HG03457 (cell line): ENCODE data around the gene FASTK.

Source experiments
- ATAC-seq: cut with Tn5 transposase; IDR thresholded peaks from one replicate; pipeline ENCODE4 v1.9.1; 2021; ENCODE audit warnings: moderate number of reproducible peaks; ENCODE audit not compliant: unreplicated experiment

FASTK gene

DNA sequence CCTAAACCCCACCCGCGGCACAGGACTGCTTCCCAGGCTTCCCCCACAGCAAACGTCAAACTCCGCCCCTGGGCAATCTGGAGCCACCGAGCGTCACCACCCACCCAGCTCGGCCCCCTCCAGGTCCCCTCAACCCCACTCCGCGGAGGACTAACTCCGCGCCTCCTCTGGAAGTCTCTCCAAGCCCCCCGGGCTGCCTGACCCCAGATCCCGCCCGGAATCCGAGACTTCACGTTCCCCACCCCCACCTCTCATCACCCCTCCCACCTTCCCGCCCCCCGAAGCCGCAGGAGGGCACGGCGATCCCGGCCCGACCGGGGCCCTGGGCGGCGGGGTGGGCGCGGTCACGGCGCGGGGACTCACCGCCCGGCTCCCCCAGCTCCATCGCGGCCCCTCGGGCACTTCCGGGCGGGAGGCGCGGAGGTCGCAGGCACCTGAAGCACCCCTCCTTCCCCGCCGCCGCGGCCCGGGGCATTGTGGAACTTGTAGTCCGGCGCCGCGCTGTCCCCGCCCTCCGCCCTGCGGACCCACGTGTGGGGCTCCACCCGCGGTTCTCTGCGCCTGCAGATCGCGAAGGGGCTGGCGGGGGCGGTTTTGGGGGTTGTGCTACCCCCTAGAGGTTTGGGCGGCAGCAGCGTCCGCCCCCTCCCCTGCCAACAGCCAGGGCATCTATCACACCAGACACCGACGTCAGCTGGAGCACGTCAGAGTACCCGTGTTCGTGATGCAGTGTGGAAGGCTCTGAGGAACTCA is 2.6 kb upstream of the FASTK start, which contains the start of gene TMUB1:
Gene TMUB1, minus strand, starts transcription at position 423 of the 753 bp plus-strand sequence. CDS start 930 bp downstream, outside the sequence.
- ATAC-seq, result peak; percentile 35

DNA sequence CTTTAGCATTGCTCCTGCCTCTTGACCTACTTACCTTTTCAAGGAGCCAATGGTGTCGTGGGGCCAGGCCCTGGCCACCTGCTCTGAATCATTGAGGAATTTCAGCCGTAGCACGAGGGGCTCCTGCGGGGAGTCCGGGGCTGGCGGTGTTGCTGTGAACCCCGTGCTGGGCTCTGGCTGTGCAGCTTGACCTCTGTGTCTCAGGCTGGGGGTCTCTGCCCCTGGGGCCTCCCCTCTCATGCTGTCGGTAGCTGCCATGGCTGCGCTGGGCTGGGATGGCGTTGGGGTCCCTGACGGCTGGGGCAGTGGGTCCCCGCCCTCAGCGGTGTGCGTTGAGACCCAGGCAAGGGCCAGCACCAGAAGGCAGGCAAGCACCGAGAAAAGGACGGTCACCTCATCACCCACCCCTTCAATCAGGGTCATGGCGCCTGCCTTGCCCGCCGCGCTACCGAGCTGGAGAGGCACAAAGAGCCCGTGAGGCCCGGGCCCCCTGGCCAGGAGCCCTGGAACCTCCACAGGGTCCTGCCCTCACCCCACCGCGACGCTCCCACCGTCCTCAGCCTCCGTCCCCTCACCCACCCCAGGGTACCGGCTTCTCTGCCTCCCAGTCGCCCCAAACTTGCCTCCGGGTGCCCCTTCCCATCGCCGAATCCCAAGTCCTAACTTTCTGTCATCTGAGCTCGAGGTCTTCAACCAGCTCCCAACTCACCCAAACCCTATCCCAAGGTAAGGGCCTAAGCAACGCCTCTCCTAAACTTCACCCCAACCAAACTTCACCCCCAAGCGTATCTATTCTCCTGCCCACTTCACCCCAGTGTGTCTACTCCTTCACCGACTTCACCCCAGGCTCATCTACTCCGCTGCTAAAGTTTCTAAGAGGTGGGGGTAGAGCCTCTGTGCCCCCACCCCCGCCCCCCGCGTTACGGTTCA is 1.8 kb upstream of the FASTK start:
- no peak for ATAC-seq

DNA sequence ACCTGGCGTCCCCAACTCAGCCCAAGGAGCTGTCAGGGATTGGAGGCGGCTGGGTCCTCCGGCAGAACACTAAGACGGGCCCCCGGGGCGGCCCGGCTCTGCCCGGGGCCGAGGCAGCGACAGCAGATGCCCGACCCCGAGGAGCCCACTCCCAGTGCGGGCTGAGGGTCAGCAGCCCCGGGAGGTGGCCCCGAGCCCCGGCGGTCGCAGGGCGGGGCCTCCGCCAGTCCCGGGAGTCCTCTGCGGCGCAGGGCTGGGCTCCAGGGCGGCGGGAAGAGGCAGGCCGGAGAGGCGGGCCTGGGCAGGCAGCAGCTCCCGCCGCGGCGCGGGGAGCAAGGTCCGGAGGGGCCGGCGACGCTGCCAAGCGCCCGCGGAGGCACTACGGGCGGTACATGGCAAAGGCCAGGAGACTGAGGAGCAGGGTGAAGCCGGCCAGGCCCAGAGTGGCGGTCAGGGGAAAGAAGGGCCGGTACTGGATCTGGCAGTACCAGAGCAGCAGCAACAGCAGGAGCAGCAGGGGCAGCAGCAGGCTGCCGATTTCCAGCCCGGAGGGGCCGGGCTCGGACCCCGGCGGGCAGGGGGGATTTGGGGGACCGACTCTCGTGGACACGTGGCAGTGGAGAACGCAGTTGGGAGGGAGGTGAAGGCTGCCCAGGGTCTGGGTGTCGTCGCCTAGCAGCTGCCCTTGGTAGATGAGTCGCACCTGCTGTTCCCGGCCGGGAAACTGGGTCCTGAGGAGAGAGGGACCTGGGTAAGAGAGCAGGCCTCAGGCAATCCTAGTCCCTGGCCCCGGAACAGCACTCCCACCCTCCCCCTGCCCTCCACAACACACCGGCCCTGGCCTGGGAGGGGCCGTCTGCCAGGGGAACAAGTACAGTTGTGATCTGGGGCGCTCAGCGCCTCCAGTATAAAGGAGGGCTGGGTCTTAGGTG is 827 bp upstream of the FASTK start:
- no peak for ATAC-seq

DNA sequence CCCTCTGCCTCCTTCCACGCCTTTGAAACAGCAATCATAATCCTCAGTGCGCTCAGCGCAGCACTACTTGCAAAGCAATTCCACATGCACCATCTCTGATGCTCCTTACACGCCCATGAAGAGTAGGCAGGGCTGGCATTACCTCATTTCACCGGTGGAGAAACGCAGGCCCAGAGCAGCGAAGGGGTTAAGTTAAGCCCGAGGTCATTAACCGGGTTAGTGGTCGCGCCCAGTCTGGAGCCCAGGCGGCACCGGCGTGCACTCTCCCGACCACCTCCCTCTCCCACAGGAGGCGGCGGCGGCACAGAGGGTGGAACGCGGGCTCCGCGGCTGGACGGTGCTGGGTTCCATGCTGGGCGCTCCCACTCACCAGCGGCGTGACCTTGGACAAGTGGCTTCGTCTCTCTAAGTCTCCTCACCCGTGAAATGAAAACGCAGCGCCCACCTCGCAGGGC is 515 bp downstream of the FASTK start:
- no peak for ATAC-seq

DNA sequence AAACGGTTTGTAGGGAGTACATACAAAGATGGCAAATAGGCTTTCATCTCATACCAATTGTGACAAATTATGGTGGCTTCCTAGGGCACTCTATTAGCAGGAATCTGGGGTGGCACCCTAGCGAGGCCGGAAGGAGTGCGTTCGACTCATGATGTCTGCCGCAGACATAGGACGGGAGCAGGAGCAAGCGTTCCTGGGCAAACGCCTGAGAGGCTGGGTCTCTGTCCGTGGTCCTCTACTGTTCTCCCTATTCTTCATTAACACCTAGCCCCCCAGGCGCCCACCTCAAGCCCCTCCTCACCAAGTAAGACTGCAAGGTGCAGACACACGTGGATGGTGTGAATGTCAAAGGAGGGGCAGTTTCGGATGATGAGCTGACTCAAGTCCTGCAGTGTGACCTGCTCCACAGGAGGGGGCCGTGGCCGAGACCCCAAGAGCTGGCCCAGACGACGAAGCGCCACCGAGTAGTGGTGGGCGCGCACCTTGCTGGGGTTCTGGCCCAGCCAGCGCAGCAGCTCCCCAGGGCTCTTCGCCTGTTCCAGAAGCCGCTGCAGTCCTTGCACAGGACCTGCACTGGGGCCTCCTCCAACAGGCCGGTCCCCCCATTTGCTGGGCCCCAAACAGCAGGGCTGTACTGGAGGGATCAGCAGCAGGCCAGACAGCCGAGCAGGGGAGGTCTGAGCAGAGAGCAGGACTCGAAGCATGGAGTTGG is 1.3 kb downstream of the FASTK start:
- no peak for ATAC-seq

DNA sequence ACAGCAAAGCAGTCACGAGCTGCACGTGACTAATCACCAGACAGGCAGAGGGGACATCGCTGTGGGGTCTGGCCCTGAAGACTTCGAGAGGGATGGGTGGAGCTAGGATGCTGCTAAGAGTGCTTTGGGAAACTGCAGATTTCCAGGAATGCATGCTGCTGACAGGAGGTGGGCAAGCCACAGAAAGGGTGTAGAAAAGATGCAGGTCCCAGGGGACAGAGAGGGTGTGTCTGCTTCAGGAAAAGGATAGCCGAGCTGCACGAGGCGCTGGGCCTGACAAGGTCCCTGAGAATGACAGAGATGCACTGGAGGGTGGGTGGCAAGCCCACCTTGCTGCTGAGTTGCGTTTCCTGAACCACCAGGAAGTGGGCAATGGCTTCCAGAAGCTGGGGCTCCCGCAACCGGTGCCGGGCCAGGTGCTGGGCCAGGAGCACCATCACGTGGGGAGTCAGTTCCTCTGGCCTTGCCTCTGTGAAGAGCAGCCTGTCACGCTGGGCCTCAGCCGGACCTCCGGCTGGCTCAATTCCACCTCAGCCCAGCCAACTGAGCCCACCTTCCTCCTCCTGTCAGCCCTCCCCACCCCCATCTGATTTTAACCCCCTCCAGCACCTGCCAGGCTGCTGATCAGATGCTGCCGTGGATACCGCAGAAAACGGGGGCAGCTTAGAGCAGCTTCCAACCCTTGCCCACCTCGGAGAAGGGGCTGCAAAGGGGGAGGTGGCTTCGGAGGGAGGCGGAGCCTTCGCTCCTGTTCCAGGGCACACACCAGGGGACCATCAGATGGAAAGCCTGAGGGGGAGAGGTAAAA is 2.2 kb downstream of the FASTK start:
- no peak for ATAC-seq

DNA sequence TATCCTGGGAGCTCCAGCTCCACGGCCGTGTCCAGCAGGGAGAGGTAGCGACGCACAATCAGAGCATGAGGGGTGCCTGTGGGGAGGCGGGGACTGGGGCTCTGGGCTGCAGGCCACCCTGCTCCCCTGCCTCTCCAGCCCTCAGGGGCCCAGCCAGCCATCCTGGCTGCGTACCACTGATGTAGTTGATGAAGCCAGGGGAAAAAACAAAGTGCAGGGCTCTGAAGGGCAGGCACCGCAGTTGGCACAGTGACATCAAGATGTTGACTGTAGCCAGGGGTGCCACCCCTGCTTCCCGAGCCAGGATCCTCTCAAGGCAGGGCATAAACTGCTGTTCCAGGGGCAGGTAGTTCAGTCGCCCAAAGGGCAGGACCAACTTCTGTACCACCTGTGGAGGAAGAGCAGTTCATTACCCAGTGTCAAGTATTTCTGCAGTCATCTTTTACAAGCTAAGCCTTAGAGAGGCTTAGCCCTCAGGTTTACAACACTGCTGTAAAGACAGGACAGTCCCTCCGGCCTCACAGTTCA is 2.8 kb downstream of the FASTK start:
- ATAC-seq, result no peak

DNA sequence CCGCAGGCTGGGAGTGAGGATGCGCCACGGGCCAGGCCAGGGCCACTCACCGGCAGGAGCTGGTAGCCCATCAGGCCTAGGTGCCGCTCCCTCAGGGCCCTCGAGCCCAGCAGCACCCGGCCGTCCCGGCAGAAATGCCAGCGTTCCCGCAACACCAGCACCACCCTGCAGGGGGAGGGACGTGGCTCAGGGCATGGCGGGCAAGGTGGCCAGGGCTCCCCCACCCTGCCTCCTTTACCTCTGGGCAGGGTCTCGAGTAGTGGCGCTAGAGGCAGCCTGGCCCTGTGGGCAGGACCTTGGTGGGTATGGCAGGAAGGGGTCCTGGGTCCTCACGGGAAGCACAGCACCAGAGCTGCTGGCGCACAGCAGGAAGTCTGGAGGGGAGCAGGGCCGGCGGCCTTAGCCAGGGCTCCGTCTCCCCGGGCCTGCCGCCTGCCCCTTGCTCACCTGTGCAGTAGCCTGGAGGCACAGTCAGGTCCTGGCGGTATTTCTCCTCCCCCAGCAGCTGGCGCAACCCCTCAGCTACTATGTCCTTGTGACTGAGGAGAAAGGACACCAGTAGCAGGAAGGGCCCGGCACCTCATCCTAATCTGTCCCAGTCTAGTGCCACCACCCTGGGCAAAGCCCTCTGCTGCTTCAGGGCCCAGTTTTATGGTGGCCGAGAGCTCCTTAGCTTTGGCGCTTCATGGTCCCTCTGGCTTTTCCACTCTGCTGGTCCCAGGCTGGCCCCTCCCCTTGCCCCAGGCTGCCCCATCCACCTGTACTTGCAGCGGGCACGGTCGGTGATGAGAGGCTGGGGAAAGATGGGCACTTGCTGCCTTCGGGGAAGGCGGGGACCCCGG is 3.5 kb downstream of the FASTK start:
- ATAC-seq, result no peak

DNA sequence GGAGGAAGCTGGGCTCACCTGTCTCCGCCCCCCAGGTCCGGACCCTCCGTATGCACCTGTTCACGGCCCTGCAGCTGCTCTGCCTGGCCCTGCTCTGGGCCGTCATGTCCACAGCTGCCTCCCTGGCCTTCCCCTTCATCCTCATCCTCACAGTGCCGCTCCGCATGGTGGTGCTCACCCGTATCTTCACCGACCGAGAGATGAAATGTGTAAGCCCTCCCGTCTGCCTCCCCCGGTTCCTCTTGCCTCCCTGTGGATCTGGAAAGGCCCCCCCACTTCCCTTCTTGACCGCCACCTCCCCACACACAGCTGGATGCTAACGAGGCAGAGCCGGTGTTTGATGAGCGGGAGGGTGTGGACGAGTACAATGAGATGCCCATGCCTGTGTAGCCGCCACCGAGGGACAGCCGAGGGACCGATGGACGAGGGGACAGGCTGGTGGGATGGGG is 4.6 kb downstream of the FASTK start:
- ATAC-seq, result no peak

DNA sequence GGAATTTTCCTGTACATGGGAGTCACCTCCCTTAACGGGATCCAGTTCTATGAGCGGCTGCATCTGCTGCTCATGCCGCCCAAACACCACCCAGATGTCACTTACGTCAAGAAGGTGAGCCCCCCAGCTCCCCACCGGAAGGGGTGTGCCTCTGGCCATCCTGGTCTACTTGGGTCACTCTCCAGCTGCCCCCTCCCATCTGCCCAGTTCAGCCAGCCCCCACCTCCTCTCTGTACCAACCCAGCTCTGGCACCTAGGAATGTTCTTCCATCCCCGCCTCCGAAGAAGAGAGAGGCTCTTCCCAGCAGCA is 5.0 kb downstream of the FASTK start:
- ATAC-seq, result no peak

DNA sequence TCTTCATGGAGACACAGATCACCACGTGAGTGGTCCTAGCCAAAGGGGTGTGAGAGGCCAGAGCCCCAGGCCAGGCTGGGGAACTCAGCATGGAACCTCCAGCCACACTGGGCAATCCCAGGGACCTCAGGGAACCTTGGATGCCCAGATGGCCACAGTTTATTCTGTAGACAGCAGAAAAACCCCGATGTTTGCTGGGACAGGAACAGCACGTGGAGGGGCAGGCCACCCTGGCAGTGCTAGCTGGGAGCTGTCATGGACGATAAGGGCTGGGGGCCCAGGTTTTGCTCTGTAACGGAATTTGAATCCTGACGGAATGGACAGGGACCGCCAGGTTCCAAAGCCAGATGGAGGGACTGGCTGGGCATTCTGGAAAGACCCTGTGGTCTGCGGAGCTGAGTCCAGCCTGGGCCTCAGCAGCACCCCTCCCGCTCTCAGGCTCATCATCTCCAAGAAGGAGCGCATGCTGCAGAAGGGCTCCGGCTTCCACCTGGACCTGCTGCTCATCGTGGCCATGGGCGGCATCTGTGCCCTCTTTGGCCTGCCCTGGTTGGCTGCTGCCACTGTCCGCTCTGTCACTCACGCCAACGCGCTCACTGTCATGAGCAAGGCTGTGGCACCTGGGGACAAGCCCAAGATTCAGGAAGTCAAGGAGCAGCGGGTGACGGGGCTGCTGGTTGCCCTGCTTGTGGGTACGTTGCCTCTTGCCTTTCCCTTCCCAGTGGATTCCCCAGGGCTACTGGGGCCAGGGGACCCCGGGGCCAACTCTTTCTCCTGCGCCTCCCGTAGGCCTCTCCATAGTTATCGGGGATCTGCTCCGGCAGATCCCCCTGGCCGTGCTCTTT is 5.6 kb downstream of the FASTK start:
- no peak for ATAC-seq

DNA sequence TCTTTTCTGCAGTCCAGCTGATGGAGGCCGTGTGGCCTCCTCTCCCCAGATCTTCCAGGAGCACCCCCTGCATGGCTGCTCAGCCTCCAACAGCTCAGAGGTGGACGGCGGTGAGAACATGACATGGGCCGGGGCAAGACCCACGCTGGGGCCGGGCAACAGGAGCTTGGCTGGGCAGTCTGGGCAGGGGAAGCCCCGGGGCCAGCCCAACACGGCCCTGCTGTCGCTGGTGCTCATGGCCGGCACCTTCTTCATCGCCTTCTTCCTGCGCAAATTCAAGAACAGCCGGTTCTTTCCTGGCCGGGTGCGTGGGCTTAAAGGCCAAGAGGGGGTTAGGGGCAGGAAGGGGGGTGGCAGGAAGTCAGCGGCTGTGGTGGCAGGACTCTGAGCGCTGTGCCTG is 6.6 kb downstream of the FASTK start:
- ATAC-seq, result no peak

DNA sequence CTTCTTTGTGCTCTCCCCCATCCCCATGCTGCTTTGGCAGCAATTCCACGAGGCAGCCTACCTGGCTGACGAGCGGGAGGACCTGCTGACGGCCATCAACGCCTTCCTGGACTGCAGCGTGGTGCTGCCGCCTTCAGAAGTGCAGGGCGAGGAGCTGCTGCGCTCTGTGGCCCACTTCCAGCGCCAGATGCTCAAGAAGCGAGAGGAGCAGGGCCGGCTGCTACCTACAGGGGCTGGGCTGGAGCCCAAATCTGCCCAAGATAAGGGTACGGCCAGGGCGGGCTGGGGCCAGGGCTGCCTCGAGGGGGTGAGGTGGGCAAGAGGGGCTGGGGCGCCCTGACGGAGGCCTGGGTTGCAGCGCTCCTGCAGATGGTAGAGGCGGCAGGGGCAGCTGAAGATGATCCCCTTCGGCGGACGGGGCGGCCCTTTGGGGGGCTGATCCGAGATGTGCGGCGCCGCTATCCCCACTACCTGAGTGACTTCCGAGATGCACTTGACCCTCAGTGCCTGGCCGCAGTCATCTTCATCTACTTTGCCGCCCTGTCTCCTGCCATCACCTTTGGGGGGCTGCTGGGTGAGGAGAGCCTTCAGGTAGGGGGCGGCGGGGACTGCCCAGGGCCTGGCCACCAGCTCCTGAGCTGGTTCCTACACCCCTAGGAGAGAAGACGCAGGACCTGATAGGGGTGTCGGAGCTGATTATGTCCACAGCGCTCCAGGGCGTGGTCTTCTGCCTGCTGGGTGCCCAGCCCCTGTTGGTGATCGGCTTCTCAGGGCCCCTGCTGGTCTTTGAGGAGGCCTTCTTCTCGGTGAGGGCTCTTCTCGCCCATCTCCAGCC is 9.4 kb downstream of the FASTK start:
- no peak for ATAC-seq

DNA sequence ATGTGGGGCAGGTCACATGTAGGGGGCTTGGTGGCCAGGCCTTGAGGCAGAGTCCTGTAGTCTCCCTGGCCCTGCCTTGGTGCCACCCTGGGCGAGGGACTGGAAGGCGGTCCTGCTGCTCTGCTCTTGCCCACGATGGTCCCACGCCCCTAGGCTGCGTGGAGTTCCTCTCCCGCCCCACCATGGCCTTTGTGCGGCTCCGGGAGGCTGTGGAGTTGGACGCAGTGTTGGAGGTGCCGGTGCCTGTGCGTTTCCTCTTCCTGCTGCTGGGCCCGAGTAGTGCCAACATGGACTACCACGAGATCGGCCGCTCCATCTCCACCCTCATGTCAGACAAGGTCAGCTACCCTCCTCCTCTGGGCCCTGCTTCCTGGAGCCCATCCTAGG is 10.0 kb downstream of the FASTK start:
- ATAC-seq, result no peak

DNA sequence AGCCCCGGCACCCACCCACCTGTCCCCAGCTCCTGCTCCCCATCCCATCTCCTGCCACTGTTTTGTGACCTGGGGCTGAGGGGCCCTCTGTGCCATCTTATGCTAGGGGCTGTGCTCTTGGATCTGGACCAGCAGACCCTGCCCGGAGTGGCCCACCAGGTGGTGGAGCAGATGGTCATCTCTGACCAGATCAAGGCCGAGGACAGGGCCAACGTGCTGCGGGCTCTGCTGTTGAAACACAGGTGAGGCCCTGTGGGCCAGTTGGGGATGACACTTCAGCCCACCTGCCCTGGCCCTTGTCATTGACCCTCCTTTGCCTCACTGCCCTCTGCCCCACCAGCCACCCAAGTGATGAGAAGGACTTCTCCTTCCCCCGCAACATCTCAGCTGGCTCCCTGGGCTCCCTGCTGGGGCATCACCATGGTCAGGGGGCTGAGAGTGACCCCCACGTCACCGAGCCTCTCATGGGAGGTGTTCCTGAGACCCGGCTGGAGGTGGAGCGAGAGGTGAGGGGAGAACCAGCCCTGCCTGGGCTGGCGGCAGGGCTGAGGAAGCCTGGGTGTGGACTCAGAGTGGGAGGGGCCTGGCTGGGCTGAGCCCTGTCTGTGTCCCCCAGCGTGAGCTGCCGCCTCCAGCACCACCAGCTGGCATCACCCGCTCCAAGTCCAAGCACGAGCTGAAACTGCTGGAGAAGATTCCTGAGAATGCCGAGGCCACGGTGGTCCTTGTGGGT is 10.6 kb downstream of the FASTK start:
- ATAC-seq, result no peak
